HUDEP-2 (cell line): ENCODE measurements around the gene MAP3K13.

Experiments used
- DNase-seq, 76 experiments: peaks; one replicate each; lab custom pipeline; 2025; ENCODE audit not compliant: unreplicated experiment in 76 of 76; lab: John Stamatoyannopoulos, UW

MAP3K13 gene

GRCh38 chr3:185498503-185499396 is 135.8 kb downstream of the MAP3K13 start, which contains the start of gene TMEM41A:
Gene TMEM41A (minus strand): TSS chr3:185499035. CDS start chr3:185498961, 74 bp downstream.
- DNase-seq, result peak in 74 of 76 experiments; percentile 26 to 93 (median 84)

- DNase-seq, result no peak
These were observed 140.1 kb downstream of the MAP3K13 start for GRCh38 chr3:185502987-185503386.

GRCh38 chr3:185503521-185503920 is 140.6 kb downstream of the MAP3K13 start:
- DNase-seq, result no peak

GRCh38 chr3:185504636-185505035 is 141.7 kb downstream of the MAP3K13 start:
- no peak for DNase-seq

- DNase-seq, result no peak
These were observed 144.9 kb downstream of the MAP3K13 start for GRCh38 chr3:185507883-185508282.

- DNase-seq, result no peak
These were observed 145.5 kb downstream of the MAP3K13 start for GRCh38 chr3:185508335-185508991.

GRCh38 chr3:185511711-185512110 is 148.8 kb downstream of the MAP3K13 start:
- DNase-seq, result no peak

GRCh38 chr3:185517387-185518130 is 154.6 kb downstream of the MAP3K13 start:
- DNase-seq, result no peak

GRCh38 chr3:185519021-185519420 is 156.1 kb downstream of the MAP3K13 start:
- no peak for DNase-seq

GRCh38 chr3:185521349-185522138 is 158.6 kb downstream of the MAP3K13 start:
- DNase-seq, result no peak

GRCh38 chr3:185526349-185526951 is 163.5 kb downstream of the MAP3K13 start:
- no peak for DNase-seq

GRCh38 chr3:185527364-185527763 is 164.4 kb downstream of the MAP3K13 start:
- no peak for DNase-seq

- peak in 1 of 76 experiments; percentile 3 for DNase-seq
These were observed 165.6 kb downstream of the MAP3K13 start for GRCh38 chr3:185528532-185528931.

- DNase-seq, result no peak
These were observed 167.9 kb downstream of the MAP3K13 start for GRCh38 chr3:185530856-185531255.

- DNase-seq, result no peak
These were observed 170.0 kb downstream of the MAP3K13 start for GRCh38 chr3:185532901-185533300.

GRCh38 chr3:185534511-185534910 is 171.6 kb downstream of the MAP3K13 start:
- no peak for DNase-seq

- peak in 1 of 76 experiments; percentile 6 for DNase-seq
These were observed 174.5 kb downstream of the MAP3K13 start for GRCh38 chr3:185537369-185537970.
